Measurements from ENCODE around the gene NUTM2D.
A peak's percentile ranks its signal among the peaks of the same experiment; 100 is the strongest.
"Not testable (repeated sequence)": the region's sequence is repeated elsewhere in the genome, so short reads cannot be mapped to it uniquely, and the experiment has no call there.

The NUTM2D gene, protein sequence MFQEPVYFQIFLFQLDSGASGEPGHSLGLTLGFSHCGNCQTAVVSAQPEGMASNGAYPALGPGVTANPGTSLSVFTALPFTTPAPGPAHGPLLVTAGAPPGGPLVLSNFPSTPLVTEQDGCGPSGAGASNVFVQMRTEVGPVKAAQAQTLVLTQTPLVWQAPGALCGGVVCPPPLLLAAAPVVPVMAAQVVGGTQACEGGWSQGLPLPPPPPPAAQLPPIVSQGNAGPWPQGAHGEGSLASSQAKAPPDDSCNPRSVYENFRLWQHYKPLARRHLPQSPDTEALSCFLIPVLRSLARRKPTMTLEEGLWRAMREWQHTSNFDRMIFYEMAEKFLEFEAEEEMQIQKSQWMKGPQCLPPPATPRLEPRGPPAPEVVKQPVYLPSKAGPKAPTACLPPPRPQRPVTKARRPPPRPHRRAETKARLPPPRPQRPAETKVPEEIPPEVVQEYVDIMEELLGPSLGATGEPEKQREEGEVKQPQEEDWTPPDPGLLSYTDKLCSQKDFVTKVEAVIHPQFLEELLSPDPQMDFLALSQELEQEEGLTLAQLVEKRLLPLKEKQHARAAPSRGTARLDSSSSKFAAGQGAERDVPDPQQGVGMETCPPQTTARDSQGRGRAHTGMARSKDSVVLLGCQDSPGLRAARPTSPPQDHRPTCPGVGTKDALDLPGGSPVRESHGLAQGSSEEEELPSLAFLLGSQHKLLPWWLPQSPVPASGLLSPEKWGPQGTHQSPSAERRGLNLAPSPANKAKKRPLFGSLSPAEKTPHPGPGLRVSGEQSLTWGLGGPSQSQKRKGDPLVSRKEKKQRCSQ

DNA sequence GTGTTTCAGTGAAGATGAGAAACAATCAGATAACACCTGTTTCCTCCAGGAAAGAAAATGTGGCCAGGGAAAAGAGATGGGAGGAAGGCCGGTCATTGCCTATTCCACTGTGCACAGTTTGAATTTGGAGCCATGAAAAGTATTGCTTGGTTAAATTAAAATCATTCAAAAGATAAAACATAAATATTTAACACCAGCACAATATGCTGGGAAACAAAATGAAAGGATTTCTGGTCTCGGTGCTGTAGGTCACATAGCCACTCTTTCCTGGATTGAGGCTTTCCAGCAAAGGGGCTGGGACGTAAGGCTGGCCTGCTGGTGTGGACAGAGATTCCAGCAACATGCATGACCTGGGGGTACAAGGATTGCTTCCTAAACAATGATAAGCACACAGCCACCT lies at the start of gene NUTM2D:
TSS of gene NUTM2D (plus strand) at position 301 of the 400 bp plus-strand sequence. CDS start 522 bp downstream, outside the sequence.
- not testable (repeated sequence) for DNase-seq (ENCODE audit: low spot score)

DNA sequence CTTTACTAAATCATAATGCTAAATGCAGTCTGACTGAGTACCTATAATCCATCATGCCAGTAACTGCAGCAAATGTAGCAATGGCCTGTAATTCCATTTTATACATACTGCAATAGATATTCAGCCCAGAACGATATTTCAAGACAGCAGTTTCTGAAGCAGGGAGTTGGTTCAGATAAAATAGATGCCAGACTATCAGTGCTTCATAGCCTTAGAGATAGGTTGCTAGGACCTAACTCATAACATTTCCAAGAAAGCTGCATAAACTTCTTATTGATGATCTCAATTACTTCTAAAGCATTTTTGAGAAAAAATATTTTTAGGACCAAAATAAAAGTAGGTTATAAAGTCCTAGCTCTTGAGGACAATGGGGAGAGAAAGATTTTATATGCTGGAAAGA lies 48.8 kb upstream of the NUTM2D start:
- not testable (repeated sequence) for DNase-seq (ENCODE audit: low spot score)

GRCh38 chr10:87309657-87310056 lies 47.9 kb upstream of the NUTM2D start:
- not testable (repeated sequence) for DNase-seq (ENCODE audit: low spot score)

DNA sequence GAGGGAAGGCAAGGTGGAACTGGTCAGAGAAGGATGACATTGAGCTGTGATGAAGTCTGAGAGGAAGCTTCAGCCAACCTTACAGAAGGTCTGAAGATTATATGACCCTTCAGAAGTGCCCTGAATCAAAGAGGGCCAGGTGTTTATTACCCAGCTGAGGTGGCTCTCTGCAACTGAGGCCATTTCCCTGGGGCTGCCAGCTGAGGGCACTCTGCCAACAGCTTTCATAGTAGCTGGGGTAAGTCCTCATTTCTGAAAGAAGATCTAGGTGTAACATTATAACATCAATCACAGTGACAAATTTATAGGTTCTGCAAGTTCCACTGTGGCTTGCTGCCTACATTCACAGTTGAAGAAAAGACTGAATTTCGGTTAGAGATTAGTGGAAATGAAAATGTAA lies 46.0 kb upstream of the NUTM2D start:
- not testable (repeated sequence) for DNase-seq (ENCODE audit: low spot score)

GRCh38 chr10:87313649-87314359 lies 43.7 kb upstream of the NUTM2D start:
- not testable (repeated sequence) for DNase-seq (ENCODE audit: low spot score)

- DNase-seq (ENCODE audit: low spot score) = not testable (repeated sequence)
Observed at GRCh38 chr10:87314360-87314973, 43.1 kb upstream of the NUTM2D start.

DNA sequence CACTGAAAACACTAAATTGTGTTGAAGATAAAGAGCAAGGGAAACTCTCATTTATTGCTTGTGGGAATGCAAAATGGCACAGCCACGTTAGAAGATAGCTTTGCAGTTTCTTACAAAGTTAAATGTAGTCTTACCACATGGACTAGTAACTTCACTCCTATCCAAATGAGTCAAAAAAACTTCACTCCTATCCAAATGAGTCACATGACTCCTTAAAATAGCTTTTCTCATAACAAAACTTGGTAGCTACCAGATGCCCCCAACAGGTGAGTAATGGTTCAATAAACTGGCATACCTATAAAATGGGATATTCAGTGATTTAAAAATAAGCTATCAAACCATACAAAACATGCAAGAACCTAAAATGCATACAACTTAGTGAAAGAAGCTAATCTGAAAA lies 36.0 kb upstream of the NUTM2D start:
- DNase-seq (ENCODE audit: low spot score) = not testable (repeated sequence)

DNA sequence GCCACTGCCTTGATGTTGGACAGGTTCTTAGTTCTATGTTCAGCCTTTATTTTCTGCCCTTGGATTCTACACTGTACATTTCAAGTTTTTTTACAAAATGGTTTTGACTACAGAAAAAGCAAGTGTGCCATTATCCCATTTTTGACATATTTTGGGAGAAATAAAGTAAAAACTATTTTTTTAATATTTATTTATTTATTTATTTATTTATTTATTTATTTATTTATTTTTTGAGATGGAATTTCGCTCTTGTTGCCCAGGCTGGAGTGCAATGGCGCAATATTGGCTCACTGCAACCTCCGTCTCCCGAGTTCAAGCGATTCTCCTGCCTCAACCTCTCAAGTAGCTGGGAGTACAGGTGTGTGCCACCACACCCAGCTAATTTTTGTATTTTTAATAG lies 33.0 kb upstream of the NUTM2D start:
- DNase-seq (ENCODE audit: low spot score) = not testable (repeated sequence)

GRCh38 chr10:87327958-87328357 lies 29.6 kb upstream of the NUTM2D start:
- not testable (repeated sequence) for DNase-seq (ENCODE audit: low spot score)

- not testable (repeated sequence) for DNase-seq (ENCODE audit: low spot score)
Observed at GRCh38 chr10:87329131-87329530, 28.4 kb upstream of the NUTM2D start.

DNA sequence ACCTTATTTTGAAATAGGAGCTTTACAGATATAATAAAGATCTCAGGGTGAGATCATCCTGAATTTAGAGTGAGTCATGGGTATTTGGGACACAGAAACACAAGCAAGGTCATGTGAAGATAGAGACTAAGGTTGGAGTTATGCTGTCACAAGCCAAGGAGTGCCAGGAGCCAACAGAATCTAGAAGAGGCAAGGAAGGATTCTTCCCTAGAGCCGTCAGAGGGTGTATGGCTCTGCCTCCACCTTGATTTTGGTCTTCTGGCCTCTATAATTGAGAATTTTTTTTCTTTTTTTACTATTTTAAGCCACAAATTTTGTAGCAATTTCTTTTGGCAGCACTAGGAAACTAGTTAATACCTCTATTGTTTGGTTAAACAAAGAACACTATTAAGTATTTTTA lies 24.9 kb upstream of the NUTM2D start:
- not testable (repeated sequence) for DNase-seq (ENCODE audit: low spot score)

GRCh38 chr10:87340411-87340810 lies 17.1 kb upstream of the NUTM2D start:
- not testable (repeated sequence) for DNase-seq (ENCODE audit: low spot score)

DNA sequence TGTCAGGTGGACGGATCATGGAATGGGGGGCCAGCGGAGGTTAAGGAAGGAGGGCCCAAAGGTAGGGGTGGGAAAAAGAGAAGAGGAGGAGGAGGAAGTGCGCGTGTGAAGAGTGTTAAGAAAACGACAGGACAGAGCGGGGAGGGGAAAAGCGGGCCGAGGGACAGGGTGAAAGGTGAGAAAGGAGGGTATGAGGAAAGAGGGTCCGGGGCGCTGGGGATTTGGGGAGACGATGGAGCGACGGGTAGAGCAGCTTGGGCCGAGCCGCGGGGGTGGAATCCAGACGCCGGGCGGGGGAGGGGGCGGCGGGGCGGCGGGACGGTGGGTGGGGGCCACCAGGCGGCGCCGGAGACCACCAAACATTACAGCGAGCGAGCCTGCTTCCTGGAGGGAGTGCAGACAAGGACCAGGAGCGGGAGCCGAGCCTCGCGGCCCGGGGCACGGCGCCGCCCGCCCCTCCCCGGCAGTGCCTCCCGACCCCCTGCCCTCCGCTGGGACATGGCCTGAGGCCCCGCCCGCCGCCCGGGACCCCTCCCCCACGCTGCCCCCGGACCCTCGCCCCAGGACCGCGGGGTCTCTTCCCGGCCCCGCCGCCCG lies 15.9 kb upstream of the NUTM2D start:
- DNase-seq (ENCODE audit: low spot score) = not testable (repeated sequence)

DNA sequence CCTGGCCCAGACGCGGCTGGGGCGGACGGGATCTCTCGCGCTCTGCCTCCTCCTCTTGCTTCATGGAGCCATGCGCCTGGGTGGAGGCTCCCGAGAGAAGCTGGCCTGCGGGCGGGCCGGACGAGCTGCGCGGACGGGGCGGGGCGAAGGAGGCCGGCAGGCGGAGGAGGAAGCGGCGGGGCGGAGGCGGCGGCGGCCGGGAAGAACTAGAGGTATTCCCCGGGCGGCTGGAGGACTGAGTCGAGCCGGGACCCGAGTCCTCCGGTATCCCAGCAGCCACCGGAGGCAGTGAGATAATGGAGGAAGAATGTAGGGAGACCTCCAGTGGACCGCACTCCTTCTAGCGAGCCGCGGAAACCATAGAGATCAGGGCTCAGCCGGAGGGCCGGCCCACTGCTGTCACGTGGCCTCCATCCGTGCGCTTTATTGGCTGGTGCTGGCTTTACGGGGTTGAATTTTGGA lies 15.3 kb upstream of the NUTM2D start:
- peak; percentile 90 for DNase-seq (ENCODE audit: low spot score)

DNA sequence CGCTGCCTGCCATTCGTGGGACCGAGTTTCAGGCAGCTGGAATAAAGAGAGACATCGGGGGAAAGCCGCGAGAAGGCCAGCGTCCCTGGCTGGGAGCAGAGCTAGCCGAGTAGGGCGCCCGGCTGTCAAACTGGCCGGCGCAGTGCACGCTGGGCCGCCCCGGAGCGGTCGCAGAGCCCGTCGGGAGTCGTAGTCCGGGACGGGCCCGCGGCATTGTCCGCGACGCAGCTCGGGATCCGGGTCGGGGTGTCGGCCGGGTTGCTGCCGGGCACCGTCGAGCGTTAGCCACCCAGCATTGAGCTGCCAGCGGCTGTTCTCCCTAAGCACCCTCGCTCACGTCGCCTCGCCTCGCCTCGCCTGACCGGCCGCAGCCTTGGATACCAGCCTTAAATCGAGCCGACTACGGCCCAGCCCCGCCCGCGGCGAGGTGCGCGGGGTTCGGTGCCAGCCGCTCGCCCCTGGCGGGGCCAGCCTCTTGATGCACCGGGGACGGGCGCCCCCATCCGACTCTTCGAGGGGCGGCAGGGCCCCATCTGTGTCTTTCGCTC lies 14.8 kb upstream of the NUTM2D start:
- DNase-seq (ENCODE audit: low spot score) = peak; percentile 80

GRCh38 chr10:87345743-87346142 lies 11.8 kb upstream of the NUTM2D start:
- not testable (repeated sequence) for DNase-seq (ENCODE audit: low spot score)

GRCh38 chr10:87350161-87350560 lies 7.4 kb upstream of the NUTM2D start:
- not testable (repeated sequence) for DNase-seq (ENCODE audit: low spot score)

GRCh38 chr10:87352825-87353224 lies 4.7 kb upstream of the NUTM2D start:
- not testable (repeated sequence) for DNase-seq (ENCODE audit: low spot score)

DNA sequence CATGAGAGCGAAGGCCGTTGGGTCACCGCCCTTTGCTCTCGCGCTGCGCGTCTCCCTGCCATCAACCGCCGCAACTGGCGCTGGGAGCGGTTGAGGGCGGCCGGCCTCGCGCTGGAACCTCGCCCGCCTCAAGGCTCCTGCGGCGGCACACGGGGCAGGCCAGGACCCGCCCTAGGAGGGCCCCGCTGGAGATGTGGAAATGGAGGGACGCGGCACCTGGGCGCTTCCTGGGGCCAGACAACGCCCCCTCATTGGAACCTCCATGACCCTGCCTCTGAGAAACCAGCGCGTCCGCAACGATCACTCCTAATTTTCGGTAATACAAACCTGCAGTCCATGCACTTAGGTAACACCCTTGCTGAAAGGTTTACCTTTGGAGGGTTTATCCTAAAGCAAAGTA lies 2.4 kb upstream of the NUTM2D start:
- DNase-seq (ENCODE audit: low spot score) = not testable (repeated sequence)

- not testable (repeated sequence) for DNase-seq (ENCODE audit: low spot score)
Observed at GRCh38 chr10:87358159-87358558, 615 bp downstream of the NUTM2D start.
